Parathyroid adenoma (tissue), 2 donors: ENCODE results near the gene MID1.

Experiments used
- H2AFZ ChIP-seq: fragments of 300-600 bp; sonication (generic); one replicate; pipeline ENCODE4 v1.7.0; 2017; ENCODE audit warnings: antibody characterized with exemption, mild to moderate bottlenecking
- H3K27ac ChIP-seq: fragments of 300-600 bp; sonication (generic); one replicate; pipeline ENCODE4 v1.7.0; 2017
- H3K27me3 ChIP-seq: fragments of 300-600 bp; sonication (generic); one replicate; pipeline ENCODE4 v1.7.0; 2017; ENCODE audit warnings: low read length; ENCODE audit not compliant: control insufficient read depth, insufficient read depth
- H3K36me3 ChIP-seq: fragments of 300-600 bp; sonication (generic); one replicate; pipeline ENCODE4 v1.7.0; 2017; ENCODE audit warnings: low read length; ENCODE audit not compliant: control insufficient read depth, insufficient read depth
- H3K4me1 ChIP-seq: fragments of 300-600 bp; sonication (generic); one replicate; pipeline ENCODE4 v1.7.0; 2017; ENCODE audit warnings: control low read depth
- H3K4me2 ChIP-seq: fragments of 300-600 bp; sonication (generic); one replicate; pipeline ENCODE4 v1.7.0; 2017; ENCODE audit warnings: low read length
- H3K4me3 ChIP-seq: fragments of 300-600 bp; sonication (generic); one replicate; pipeline ENCODE4 v1.7.0; 2017; ENCODE audit warnings: low read depth, low read length
- H3K79me2 ChIP-seq: fragments of 300-600 bp; sonication (generic); one replicate; pipeline ENCODE4 v1.7.0; 2017; ENCODE audit warnings: control low read depth
- H3K9ac ChIP-seq: fragments of 300-600 bp; sonication (generic); one replicate; pipeline ENCODE4 v1.7.0; 2017; ENCODE audit warnings: mild to moderate bottlenecking
- H3K9me3 ChIP-seq: fragments of 300-600 bp; sonication (generic); one replicate; pipeline ENCODE4 v1.7.0; 2017; ENCODE audit warnings: low read length; ENCODE audit not compliant: control insufficient read depth
- CTCF ChIP-seq: fragments of 300-600 bp; sonication (generic); IDR thresholded peaks from one replicate; pipeline ENCODE4 v1.7.0; 2017; ENCODE audit warnings: antibody characterized with exemption, mild to moderate bottlenecking
- donor health status: primary hyperparathyroidism.

MID1 gene

GRCh38 chrX:10619425-10620046 lies 849 bp downstream of the MID1 start:
- no peaks in the 10 kb centered on the region for H3K36me3 ChIP-seq
- no peak for TF ChIP-seq CTCF
- no peaks in the 10 kb centered on the region for H3K79me2 ChIP-seq
- no peaks in the 10 kb centered on the region for H3K4me1 ChIP-seq
- no peaks in the 10 kb centered on the region for H3K9me3 ChIP-seq
- H3K4me3 ChIP-seq: peak overlapping the region; percentile 53
- H3K27ac ChIP-seq: peak overlapping the region; percentile 65
- H3K9ac ChIP-seq: no peak overlapping the region
- H2AFZ ChIP-seq: peak overlapping the region; percentile 79
- H3K27me3 ChIP-seq: no peaks in the 10 kb centered on the region
- peak overlapping the region; percentile 71 for H3K4me2 ChIP-seq

GRCh38 chrX:10618961-10619360 lies 1.4 kb downstream of the MID1 start:
- H2AFZ ChIP-seq: peak overlapping the region; percentile 44
- H3K79me2 ChIP-seq: no peaks in the 10 kb centered on the region
- no peaks in the 10 kb centered on the region for H3K36me3 ChIP-seq
- no peak overlapping the region for H3K9ac ChIP-seq
- H3K4me3 ChIP-seq: no peak overlapping the region
- TF ChIP-seq CTCF: no peak
- H3K9me3 ChIP-seq: no peaks in the 10 kb centered on the region
- no peaks in the 10 kb centered on the region for H3K27me3 ChIP-seq
- H3K4me1 ChIP-seq: no peaks in the 10 kb centered on the region
- no peak overlapping the region for H3K27ac ChIP-seq
- H3K4me2 ChIP-seq: no peak overlapping the region

- no peaks in the 10 kb centered on the region for H3K36me3 ChIP-seq
- H3K4me1 ChIP-seq: no peaks in the 10 kb centered on the region
- H3K4me2 ChIP-seq: no peak overlapping the region
- no peak for TF ChIP-seq CTCF
- no peak overlapping the region for H2AFZ ChIP-seq
- H3K27me3 ChIP-seq: no peaks in the 10 kb centered on the region
- no peak overlapping the region for H3K27ac ChIP-seq
- H3K9ac ChIP-seq: no peak overlapping the region
- H3K79me2 ChIP-seq: no peaks in the 10 kb centered on the region
- H3K4me3 ChIP-seq: no peak overlapping the region
- no peaks in the 10 kb centered on the region for H3K9me3 ChIP-seq
These were observed 2.4 kb downstream of the MID1 start for GRCh38 chrX:10617999-10618351.

GRCh38 chrX:10617186-10617998 lies 3.0 kb downstream of the MID1 start:
- H3K27me3 ChIP-seq: no peaks in the 10 kb centered on the region
- H3K36me3 ChIP-seq: no peaks in the 10 kb centered on the region
- H3K79me2 ChIP-seq: no peaks in the 10 kb centered on the region
- no peaks in the 10 kb centered on the region for H3K9me3 ChIP-seq
- TF ChIP-seq CTCF: no peak
- no peak overlapping the region for H2AFZ ChIP-seq
- H3K4me1 ChIP-seq: no peaks in the 10 kb centered on the region
- H3K4me3 ChIP-seq: no peak overlapping the region
- no peak overlapping the region for H3K4me2 ChIP-seq
- no peak overlapping the region for H3K27ac ChIP-seq
- H3K9ac ChIP-seq: no peak overlapping the region
